GM21423 (cell line): ENCODE results near the gene FKRP.
"Not testable (repeated sequence)": the region's sequence is repeated elsewhere in the genome, so short reads cannot be mapped to it uniquely, and the experiment has no call there.

ENCODE experiments used
- ATAC-seq: cut with Tn5 transposase; IDR thresholded peaks from one replicate; pipeline ENCODE4 v1.9.1; 2021; ENCODE audit warnings: mild to moderate bottlenecking, moderate library complexity; ENCODE audit not compliant: unreplicated experiment

FKRP gene

GRCh38 chr19:46785054-46785979, 39.5 kb downstream of the FKRP start:
- no peak for ATAC-seq

- no peak for ATAC-seq
Observed at GRCh38 chr19:46785980-46786235, 40.1 kb downstream of the FKRP start.

- peak; percentile 32 for ATAC-seq
Observed at GRCh38 chr19:46786236-46787039, 40.6 kb downstream of the FKRP start.

GRCh38 chr19:46787040-46787330, 41.1 kb downstream of the FKRP start:
- ATAC-seq: no peak

GRCh38 chr19:46787331-46788261, 41.7 kb downstream of the FKRP start:
- ATAC-seq: no peak

- ATAC-seq: peak; percentile 68
Observed at GRCh38 chr19:46788262-46788967, 42.6 kb downstream of the FKRP start, which contains the start of gene SLC1A5. TSS of gene SLC1A5 (minus strand) at chr19:46788594. CDS start at chr19:46787965, 629 bp downstream.

GRCh38 chr19:46788968-46789338, 43.1 kb downstream of the FKRP start:
- ATAC-seq: no peak

- ATAC-seq: no peak
Observed at GRCh38 chr19:46789371-46789770, 43.5 kb downstream of the FKRP start.

- no peak for ATAC-seq
Observed at GRCh38 chr19:46791944-46792343, 46.1 kb downstream of the FKRP start.

GRCh38 chr19:46797881-46798280, 52.0 kb downstream of the FKRP start:
- no peak for ATAC-seq

GRCh38 chr19:46798713-46799112, 52.9 kb downstream of the FKRP start:
- no peak for ATAC-seq

GRCh38 chr19:46802152-46802551, 56.3 kb downstream of the FKRP start:
- ATAC-seq: no peak

GRCh38 chr19:46803555-46803954, 57.7 kb downstream of the FKRP start:
- no peak for ATAC-seq

- ATAC-seq: not testable (repeated sequence)
Observed at GRCh38 chr19:46804432-46804831, 58.6 kb downstream of the FKRP start.

- no peak for ATAC-seq
Observed at GRCh38 chr19:46806656-46807055, 60.8 kb downstream of the FKRP start.
